ENCODE results near the gene OLFM4.

GRCh38 chr13:53079691-53080090 is 51.1 kb downstream of the OLFM4 start:
- TF ChIP-seq ZNF221 (tag by site-specific recombination; IDR thresholded peaks at IDR 0.05; ENCODE audit: borderline replicate concordance) (no peak), ZNF138 (tag by site-specific recombination; IDR thresholded peaks at IDR 0.05; ENCODE audit: borderline replicate concordance) (no peak)

Data from HEK293 (cell line).